Fibroblast of lung (primary cell): Measurements from ENCODE around the gene TSPAN1.

ENCODE experiments used
- EZH2 ChIP-seq: IDR thresholded peaks from 2 replicates; pipeline ENCODE4 v1.5.1; 2012; ENCODE audit warnings: low read length, control low read depth, mild to moderate bottlenecking; ENCODE audit errors: missing control alignments
- TF ChIP-seq, protein P1 (sequence below), 2 donors: IDR thresholded peaks in 1 of 2; conservative IDR thresholded peaks in 1 of 2; 1 replicate in 1 of 2; 2 replicates in 1 of 2; pipeline ENCODE4 v1.5.1; 2011 to 2012; ENCODE audit warnings: low read length in 2 of 2, control low read depth in 1 of 2, inconsistent platforms in 1 of 2, low read depth in 1 of 2, mild to moderate bottlenecking in 1 of 2

DNA sequence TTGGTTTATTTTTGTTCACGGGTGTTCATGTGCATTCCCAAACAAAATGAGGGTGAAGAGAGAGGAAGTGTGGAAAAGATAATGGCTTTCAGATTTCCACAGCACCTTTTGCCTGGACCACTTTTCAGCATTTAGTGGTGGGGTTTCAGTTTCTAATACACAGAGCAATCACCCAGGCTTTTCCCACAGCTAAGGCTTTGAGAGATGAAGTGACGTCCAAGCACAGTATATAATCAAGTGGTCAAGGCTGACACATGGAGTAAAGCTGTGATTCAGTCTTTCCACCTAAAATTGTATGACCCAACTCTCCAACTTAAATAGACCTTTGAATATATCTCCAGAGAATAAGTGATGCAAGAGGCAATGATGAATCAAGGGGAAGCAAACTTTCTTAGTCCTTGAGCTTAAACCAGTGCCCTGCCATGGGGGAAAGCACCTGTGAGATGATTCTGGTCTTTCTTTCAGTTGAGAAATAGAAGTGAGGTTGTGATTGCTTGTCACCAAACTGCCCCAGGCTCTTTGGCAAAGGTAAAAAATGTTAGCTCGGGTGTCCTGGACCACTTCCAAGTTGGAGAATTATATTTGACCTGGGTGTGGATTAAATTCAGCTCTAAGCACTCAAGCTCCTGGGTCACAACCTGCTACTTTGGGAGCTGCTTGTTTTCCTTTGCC lies 40.1 kb upstream of the TSPAN1 start:
- TF ChIP-seq, protein P1, sequence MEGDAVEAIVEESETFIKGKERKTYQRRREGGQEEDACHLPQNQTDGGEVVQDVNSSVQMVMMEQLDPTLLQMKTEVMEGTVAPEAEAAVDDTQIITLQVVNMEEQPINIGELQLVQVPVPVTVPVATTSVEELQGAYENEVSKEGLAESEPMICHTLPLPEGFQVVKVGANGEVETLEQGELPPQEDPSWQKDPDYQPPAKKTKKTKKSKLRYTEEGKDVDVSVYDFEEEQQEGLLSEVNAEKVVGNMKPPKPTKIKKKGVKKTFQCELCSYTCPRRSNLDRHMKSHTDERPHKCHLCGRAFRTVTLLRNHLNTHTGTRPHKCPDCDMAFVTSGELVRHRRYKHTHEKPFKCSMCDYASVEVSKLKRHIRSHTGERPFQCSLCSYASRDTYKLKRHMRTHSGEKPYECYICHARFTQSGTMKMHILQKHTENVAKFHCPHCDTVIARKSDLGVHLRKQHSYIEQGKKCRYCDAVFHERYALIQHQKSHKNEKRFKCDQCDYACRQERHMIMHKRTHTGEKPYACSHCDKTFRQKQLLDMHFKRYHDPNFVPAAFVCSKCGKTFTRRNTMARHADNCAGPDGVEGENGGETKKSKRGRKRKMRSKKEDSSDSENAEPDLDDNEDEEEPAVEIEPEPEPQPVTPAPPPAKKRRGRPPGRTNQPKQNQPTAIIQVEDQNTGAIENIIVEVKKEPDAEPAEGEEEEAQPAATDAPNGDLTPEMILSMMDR (conservative IDR thresholded peaks at IDR 0.05 in 1 of 2, IDR thresholded peaks at IDR 0.05 in 1 of 2; ENCODE audit: low read depth in 1 of 2, low read length in 2 of 2) = no peak
- no peak for TF ChIP-seq EZH2
